GF-D8 (cell line): ENCODE data around the gene DUSP8.
"Not testable (repeated sequence)": the region's sequence is repeated elsewhere in the genome, so short reads cannot be mapped to it uniquely, and the experiment has no call there.

Experiments used
- DNase-seq: peaks from one replicate; lab custom pipeline; 2025; lab: John Stamatoyannopoulos, UW

The DUSP8 gene

DNA sequence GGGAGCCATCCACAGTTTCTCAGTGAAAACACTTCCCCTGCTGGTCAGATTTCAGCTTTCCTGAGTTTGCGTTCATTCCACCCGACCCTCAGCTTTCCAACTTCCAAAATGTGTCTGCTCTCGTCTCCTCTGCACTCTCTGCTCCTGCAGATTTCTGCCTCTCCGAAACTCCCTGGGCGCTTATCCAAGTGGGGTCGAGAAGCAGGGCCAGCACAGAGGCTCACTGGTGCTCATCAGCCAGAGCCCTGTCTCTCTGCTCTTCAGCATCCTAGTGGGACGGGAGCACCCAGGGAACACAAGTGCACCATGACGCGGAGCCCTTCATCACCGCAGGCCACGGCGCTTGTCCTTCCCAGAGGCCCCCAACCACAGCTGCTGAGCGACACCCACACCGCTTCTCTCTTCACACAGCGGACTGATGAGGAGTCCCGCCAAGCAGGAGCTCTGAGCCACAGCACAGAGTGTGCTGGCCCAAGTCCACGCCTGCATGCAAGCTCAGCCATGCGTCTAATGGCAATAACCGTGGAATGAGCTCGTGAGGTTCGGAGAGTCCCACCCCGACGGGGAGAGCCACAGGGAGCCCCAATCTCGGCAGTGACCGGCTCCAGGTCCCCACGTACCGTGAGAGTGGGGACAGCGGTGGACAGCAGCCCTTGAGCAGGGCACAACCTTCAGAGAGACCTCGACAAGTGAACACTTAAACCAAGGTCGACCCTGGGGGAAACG lies 57.6 kb downstream of the DUSP8 start:
- DNase-seq: no peak

DNA sequence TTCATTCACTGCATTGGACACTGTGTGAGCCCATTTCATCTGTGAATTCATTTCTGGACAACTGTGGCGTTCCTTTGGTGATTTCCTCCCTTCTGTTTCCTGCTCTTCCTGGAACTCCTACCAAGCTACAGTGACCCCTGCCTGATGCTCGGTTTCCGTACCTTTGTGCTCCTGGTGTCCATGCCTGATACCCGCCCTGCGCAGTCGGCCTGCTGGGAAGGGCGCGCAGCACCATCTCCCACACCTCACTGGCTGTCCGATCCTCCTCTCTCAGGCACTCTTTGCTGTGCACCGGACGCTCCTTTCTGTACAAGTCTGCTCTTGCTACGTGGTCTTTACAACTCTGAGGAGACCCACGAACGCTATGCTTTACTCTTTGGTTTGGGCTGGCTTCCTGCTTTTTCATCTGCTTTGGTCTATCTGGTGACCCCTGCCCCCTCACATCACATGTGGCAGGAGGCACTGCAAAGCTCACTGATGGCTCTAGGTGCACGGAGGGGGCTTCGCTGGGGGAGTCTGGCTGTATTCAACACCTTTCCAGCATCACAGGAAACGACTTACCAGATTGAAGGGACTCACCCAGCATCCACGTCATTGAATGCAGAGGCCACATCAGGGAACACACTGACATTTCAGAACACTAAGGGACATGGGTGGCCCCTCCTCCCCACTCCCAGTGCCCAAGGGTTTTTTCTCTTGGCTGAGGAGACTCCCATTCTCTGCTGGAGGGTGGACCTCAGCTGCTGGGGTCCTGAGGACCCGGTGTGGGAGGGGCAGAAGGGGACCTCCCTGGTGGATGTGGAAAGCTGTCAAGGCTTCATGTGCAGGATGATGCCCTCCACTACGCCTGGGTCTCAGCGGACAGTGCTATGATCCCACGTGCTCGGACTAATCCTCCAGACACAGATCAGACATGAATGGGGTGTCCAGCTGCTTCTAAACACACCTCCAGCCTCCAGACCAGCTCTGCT lies 58.5 kb downstream of the DUSP8 start:
- DNase-seq: no peak

- DNase-seq: not testable (repeated sequence)
Measured at GRCh38 chr11:1512531-1513258, 59.4 kb downstream of the DUSP8 start.

- no peak for DNase-seq
Measured at GRCh38 chr11:1511937-1512496, 60.1 kb downstream of the DUSP8 start.

- no peak for DNase-seq
Measured at GRCh38 chr11:1510928-1511327, 61.1 kb downstream of the DUSP8 start.

- DNase-seq: not testable (repeated sequence)
Measured at GRCh38 chr11:1510351-1510750, 61.7 kb downstream of the DUSP8 start.

DNA sequence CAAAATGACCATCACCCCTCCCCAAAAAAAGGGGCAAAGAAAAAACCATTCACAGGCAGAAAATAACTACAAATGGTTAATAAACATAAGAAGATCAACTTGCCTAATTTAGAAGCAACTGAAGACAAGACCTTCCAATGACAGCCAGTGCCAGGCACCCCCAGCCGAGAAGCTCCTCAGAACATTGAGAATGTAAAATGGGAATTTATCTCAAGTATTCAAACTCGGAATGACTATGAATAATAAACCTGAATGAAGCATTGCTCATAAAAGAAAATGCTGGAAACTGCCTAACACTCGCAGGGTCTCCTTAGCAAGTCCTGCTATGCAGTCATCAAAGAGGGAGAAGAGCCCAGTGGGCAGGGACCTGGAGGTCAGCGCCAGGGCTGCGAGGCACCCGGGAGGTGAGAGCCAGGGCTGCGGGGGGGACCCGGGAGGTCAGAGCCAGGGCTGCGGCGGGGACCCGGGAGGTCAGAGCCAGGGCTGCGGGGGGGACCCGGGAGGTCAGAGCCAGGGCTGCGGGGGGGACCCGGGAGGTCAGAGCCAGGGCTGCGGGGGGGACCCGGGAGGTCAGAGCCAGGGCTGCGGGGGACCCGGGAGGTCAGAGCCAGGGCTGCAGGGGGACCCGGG lies 62.3 kb downstream of the DUSP8 start:
- no peak for DNase-seq

DNA sequence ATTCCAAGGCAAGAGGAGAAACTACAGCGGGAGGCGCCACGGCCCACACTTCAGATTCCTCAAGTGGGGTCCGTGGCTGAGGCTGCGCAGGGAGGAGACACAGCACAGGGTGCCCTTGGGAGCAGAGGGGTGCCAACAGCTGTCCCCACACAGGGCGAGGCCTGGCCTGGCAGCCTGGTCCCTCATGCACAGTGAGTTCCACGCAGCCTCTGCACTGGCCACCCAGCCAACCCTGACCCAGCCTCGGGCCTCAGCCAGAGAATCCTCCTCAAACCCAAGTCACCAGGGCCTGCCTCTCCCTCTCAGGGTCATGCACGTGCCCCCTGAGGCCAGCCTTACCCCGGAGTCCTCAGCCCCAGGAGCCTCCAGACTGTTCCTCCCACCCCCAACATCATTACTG lies 63.1 kb downstream of the DUSP8 start:
- DNase-seq: no peak

GRCh38 chr11:1508491-1508891 lies 63.6 kb downstream of the DUSP8 start:
- no peak for DNase-seq

DNA sequence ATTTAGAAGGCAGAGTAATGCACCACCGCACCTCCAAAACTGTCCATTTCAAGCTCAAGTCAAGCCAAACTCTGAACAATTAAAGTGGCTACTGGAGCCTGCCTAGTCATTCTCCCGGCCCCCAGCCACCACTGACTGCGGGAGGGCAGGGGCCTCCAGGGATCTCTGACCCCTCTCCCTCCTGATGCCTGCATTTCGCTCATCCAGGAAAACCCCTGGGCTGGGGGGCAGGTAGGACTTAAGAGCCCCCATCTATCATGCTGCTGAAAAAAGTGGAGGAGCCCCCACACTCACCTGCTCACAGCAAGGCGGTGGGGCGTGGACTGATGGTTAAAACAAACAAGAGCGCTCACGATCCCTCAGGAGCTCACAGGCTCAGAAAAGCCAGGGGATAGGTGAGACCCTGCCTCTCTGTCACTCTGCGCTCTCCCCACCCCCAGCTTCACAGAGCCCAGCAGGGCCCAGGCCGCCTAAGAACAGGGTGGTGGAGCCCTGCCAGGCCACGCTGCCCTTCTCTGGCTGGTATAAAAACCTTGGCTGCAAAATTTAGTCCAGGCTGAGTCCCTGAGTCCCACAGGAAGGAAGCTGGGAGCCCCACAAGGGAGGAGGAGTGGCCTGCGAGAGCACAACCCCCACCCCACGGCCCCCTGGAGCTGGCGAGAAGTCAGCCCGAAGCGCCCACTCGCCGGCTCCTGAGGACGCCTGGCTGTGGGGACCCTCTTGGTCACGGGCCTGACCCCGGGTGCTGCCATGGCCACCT lies 64.5 kb downstream of the DUSP8 start:
- no peak for DNase-seq

DNA sequence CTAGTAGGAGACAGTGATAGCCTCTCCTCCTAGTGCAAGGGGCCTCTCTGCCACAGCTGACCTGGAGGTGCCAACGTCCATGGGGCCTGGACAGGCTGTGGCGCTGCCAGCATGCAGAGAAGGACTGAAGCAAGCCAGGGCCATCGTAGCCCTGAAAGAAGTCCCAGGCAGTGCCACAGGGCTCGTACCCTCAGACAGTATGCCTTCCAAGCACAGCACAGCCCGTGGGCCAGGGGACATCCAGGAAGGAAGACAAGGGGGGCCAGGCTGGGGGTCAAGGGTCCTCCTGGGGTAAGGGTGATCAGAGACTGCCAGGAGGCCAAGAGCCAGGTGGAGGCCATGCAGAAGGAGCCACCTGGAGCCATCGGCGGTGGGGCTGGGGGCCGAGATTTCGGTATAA lies 65.1 kb downstream of the DUSP8 start:
- no peak for DNase-seq

- no peak for DNase-seq
Measured at GRCh38 chr11:1505480-1505879, 66.6 kb downstream of the DUSP8 start.

DNA sequence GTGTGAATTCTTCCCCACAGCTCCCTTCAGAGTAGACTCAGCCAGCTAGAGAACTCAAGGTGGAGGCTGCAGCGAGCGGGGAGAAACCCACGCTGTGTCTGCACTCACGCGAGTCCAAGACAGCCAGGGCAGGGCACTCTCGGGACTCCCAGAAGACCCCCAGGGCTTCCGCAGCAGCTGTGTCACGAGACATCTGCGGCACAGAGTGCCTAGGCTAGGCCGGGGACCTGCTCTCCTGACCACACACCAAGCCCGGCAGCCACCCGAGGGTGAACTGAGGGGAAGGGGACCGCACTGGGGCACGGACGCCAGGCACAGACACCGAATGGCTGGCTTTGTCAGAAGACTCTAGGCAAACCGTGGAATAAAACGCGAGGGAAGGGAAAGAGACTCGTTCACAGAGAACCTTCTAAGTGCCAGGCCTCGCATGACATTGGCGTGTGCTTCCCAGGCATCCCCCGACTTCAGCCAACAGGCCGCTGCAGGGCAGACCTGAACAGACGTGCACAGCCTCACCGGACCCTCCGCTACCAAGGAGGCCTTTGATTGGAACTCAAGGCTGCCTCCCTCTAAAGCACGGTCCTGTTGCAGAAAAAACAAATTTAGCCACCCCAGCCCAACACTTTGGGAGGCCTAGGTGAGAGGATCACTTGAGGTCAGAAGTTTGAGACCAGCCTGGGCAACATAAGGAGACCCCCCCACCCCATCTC lies 67.3 kb downstream of the DUSP8 start:
- no peak for DNase-seq

DNA sequence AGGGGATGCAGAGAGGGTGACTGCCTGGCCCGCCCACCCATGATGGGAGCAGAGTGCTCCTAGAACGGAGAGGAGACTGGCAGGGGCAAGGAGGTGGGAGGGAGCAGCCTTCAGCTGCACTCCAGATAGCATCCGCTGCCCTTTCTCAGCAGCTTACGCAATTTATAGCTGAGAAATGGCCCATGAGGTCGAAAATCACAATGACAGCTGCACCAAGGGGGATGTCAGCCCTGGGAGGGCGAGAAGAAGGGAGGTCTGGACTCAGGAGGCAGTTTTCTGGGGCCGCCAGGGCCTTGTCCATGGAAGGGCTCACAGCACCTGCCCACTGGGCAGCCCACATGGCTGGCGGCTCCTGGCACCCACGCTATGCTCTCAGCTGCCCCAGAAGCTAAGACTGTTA lies 67.9 kb downstream of the DUSP8 start:
- DNase-seq: no peak
